HepG2 (cell line): ENCODE data around the gene GNG10. TPM values are rescaled to one million over a fixed set of nuclear protein-coding genes. Genes with fewer than 3 reads are reported as not detected.

Experiments used
- BCL6 ChIP-seq: IDR thresholded peaks from 2 replicates; pipeline ENCODE4 v1.6.1; 2016; ENCODE audit warnings: missing genetic modification reagents, missing compliant biosample characterization
- CEBPG ChIP-seq: IDR thresholded peaks from 2 replicates; pipeline ENCODE4 v1.6.1; 2016
- CREM ChIP-seq, 2 experiments: sonication (generic) in 1 of 2; formaldehyde crosslinking in 1 of 2; IDR thresholded peaks; 2 replicates each; pipeline versions ENCODE4 v1.4.0 to v1.6.1; 2016 to 2020; ENCODE audit warnings: antibody characterized with exemption in 1 of 2, mild to moderate bottlenecking in 1 of 2, missing genetic modification reagents in 1 of 2
- DPF2 ChIP-seq: sonication (generic); formaldehyde crosslinking; IDR thresholded peaks from 2 replicates; pipeline ENCODE4 v1.4.0; 2020; ENCODE audit warnings: mild to moderate bottlenecking, low read depth, missing genetic modification reagents, borderline replicate concordance
- ETV6 ChIP-seq: sonication (generic); formaldehyde crosslinking; conservative IDR thresholded peaks from 2 replicates; pipeline ENCODE4 v1.4.0; 2020; ENCODE audit warnings: missing genetic modification reagents
- FOXP4 ChIP-seq: sonication (generic); formaldehyde crosslinking; IDR thresholded peaks from 2 replicates; pipeline ENCODE4 v1.4.0; 2020; ENCODE audit warnings: missing genetic modification reagents
- GABPA ChIP-seq, 2 experiments: IDR thresholded peaks; 2 replicates each; pipeline ENCODE4 v1.6.1; 2011 to 2016; ENCODE audit warnings: low read depth in 2 of 2, low read length in 1 of 2, missing biosample characterization in 1 of 2, missing genetic modification characterization in 1 of 2
- GATAD2A ChIP-seq: IDR thresholded peaks from 2 replicates; pipeline ENCODE4 v1.6.1; 2016
- HDAC1 ChIP-seq: sonication (generic); formaldehyde crosslinking; IDR thresholded peaks from 2 replicates; pipeline ENCODE4 v1.5.1; 2020; ENCODE audit warnings: mild to moderate bottlenecking, missing genetic modification reagents
- HMG20A ChIP-seq: IDR thresholded peaks from 2 replicates; pipeline ENCODE4 v1.6.1; 2016; ENCODE audit warnings: borderline replicate concordance
- KDM6A ChIP-seq: IDR thresholded peaks from 2 replicates; pipeline ENCODE4 v1.6.1; 2016; ENCODE audit warnings: low read depth
- MIXL1 ChIP-seq: IDR thresholded peaks from 2 replicates; pipeline ENCODE4 v1.6.1; 2016
- MLXIP ChIP-seq: sonication (generic); formaldehyde crosslinking; IDR thresholded peaks from 2 replicates; pipeline ENCODE4 v1.9.0; 2021; ENCODE audit warnings: missing genetic modification reagents, borderline replicate concordance
- MYC ChIP-seq: sonication (generic); formaldehyde crosslinking; IDR thresholded peaks from 2 replicates; pipeline ENCODE4 v1.9.0; 2021; ENCODE audit warnings: missing genetic modification reagents, borderline replicate concordance
- NCOA2 ChIP-seq: sonication (generic); formaldehyde crosslinking; IDR thresholded peaks from 2 replicates; pipeline ENCODE4 v1.8.0; 2022; ENCODE audit warnings: inconsistent platforms
- PPARG ChIP-seq: conservative IDR thresholded peaks from 2 replicates; pipeline ENCODE4 v1.6.1; 2016; ENCODE audit warnings: missing biosample characterization, missing genetic modification reagents
- RCOR2 ChIP-seq: IDR thresholded peaks from 2 replicates; pipeline ENCODE4 v1.6.1; 2016; ENCODE audit warnings: missing biosample characterization, missing genetic modification reagents
- REPIN1 ChIP-seq: sonication (generic); formaldehyde crosslinking; IDR thresholded peaks from 2 replicates; pipeline ENCODE4 v1.8.0; 2022; ENCODE audit warnings: missing genetic modification reagents, low read depth, mild to moderate bottlenecking, borderline replicate concordance
- SOX5 ChIP-seq: IDR thresholded peaks from 2 replicates; pipeline ENCODE4 v1.6.1; 2016; ENCODE audit warnings: borderline replicate concordance
- SOX6 ChIP-seq, 2 experiments: fragments of 450-650 bp in 1 of 2; sonication (generic) in 1 of 2; formaldehyde crosslinking in 1 of 2; IDR thresholded peaks; 2 replicates each; pipeline versions ENCODE4 v1.4.0 to v1.6.1; 2017 to 2020; ENCODE audit warnings: antibody characterized with exemption in 1 of 2, mild to moderate bottlenecking in 1 of 2, missing genetic modification reagents in 1 of 2
- STAG1 ChIP-seq: sonication (generic); formaldehyde crosslinking; IDR thresholded peaks from 2 replicates; pipeline ENCODE4 v1.4.0; 2020; ENCODE audit warnings: missing genetic modification reagents
- ZMYM4 ChIP-seq: sonication (generic); formaldehyde crosslinking; IDR thresholded peaks from 2 replicates; pipeline ENCODE4 v1.8.1; 2023; ENCODE audit warnings: mild to moderate bottlenecking, missing genetic modification reagents
- ZNF160 ChIP-seq: sonication (generic); formaldehyde crosslinking; IDR thresholded peaks from 2 replicates; pipeline ENCODE4 v1.8.0; 2022; ENCODE audit warnings: mild to moderate bottlenecking, inconsistent platforms, missing genetic modification reagents
- ZNF331 ChIP-seq: sonication (generic); formaldehyde crosslinking; IDR thresholded peaks from 2 replicates; pipeline ENCODE4 v1.4.0; 2020; ENCODE audit warnings: missing genetic modification reagents
- ZNF512B ChIP-seq: sonication (generic); formaldehyde crosslinking; IDR thresholded peaks from 2 replicates; pipeline ENCODE4 v1.5.1; 2020; ENCODE audit warnings: missing genetic modification reagents, mild to moderate bottlenecking, borderline replicate concordance
- polyA plus RNA-seq, 8 experiments: library from polyadenylated mRNA; depleted of rRNA in 3 of 8; stranded (reverse) in 7 of 8; unstranded in 1 of 8; fragments of >200 nt; fragmentation: Illumina TruSeq in 4 of 8; extraction: Trizol in 4 of 8; gene quantifications; 2 replicates each; pipeline versions ENCODE4 v1.2.1 to v1.2.3, GENCODE V29; 2011 to 2016; ENCODE audit warnings: low read depth in 4 of 8, missing spikeins in 1 of 8, mixed read lengths in 1 of 8; ENCODE audit not compliant: insufficient read depth in 1 of 8
- total RNA-seq, 5 experiments: library from RNA; depleted of rRNA; stranded (reverse); fragments of >200 nt; fragmentation: Illumina TruSeq; extraction: Trizol; gene quantifications; 2 replicates each; pipeline ENCODE4 v1.2.3, GENCODE V29; 2016; ENCODE audit warnings: low read depth in 1 of 5

Gene GNG10
- total and polyA plus RNA-seq, 2 of the 13 experiments (the other 11 are each of a cell fraction or from before 2014, with no cell fraction given), result 29.8 to 32.4 TPM

- TF ChIP-seq MLXIP (CRISPR knock-in tag) (no peak), SOX6 (IDR thresholded peaks at IDR 0.05) (no peak), SOX6 (CRISPR knock-in tag; IDR thresholded peaks at IDR 0.05) (peak; percentile 19; the same call in 1 of the 2 replicates), STAG1 (CRISPR knock-in tag) (no peak), MIXL1 (CRISPR knock-in tag) (peak; percentile 65; the same call in 1 of the 2 replicates), CREM (IDR thresholded peaks at IDR 0.05) (peak; percentile 43; the same call in 1 of the 2 replicates), CREM (CRISPR knock-in tag; IDR thresholded peaks at IDR 0.05) (no peak), ZMYM4 (CRISPR knock-in tag) (peak; percentile 19; the same call in 1 of the 2 replicates), HMG20A (CRISPR knock-in tag) (peak; percentile 81), ZNF160 (CRISPR knock-in tag) (no peak), REPIN1 (CRISPR knock-in tag) (peak; percentile 51; the same call in 1 of the 2 replicates), DPF2 (CRISPR knock-in tag) (peak; percentile 72; the same call in 1 of the 2 replicates), PPARG (CRISPR knock-in tag) (0 out of 2 replicates have a peak, but pooled peaks have one; percentile 12), GABPA (IDR thresholded peaks at IDR 0.05; ENCODE audit: low read depth, low read length) (no peak), GABPA (CRISPR knock-in tag; IDR thresholded peaks at IDR 0.05; ENCODE audit: low read depth) (no peak), RCOR2 (peak; percentile 72), SOX5 (CRISPR knock-in tag) (peak; percentile 46; the same call in 1 of the 2 replicates), GATAD2A (CRISPR knock-in tag) (peak; percentile 84), ZNF331 (CRISPR knock-in tag) (no peak), ETV6 (no peak), KDM6A (0 out of 2 replicates have a peak, but pooled peaks have one; percentile 48), FOXP4 (CRISPR knock-in tag) (peak; percentile 55; the same call in 1 of the 2 replicates), BCL6 (CRISPR knock-in tag) (peak; percentile 53), NCOA2 (CRISPR knock-in tag) (peak; percentile 58), CEBPG (0 out of 2 replicates have a peak, but pooled peaks have one; percentile 19), ZNF512B (no peak), HDAC1 (CRISPR knock-in tag) (peak; percentile 64), MYC (no peak)
Measured at GRCh38 chr9:111634860-111635259, 26.5 kb upstream of the GNG10 start (continued).
